GM21717 (cell line): ENCODE results near the gene ODF2.
A peak's percentile ranks its signal among the peaks of the same experiment; 100 is the strongest.
"Not testable (repeated sequence)": the region's sequence is repeated elsewhere in the genome, so short reads cannot be mapped to it uniquely, and the experiment has no call there.

Experiments used
- ATAC-seq: cut with Tn5 transposase; IDR thresholded peaks from one replicate; pipeline ENCODE4 v1.9.1; 2021; ENCODE audit warnings: mild to moderate bottlenecking, moderate library complexity; ENCODE audit not compliant: unreplicated experiment

The ODF2 gene

GRCh38 chr9:128455849-128456612 is at the start of gene ODF2:
Gene ODF2 (plus strand): TSS chr9:128456006. CDS start chr9:128456092, 86 bp downstream.
- ATAC-seq: peak; percentile 85

- ATAC-seq: no peak
Observed at GRCh38 chr9:128406848-128407391, 48.9 kb upstream of the ODF2 start.

- ATAC-seq: no peak
Observed at GRCh38 chr9:128408963-128409431, 46.8 kb upstream of the ODF2 start.

GRCh38 chr9:128409450-128409849 is 46.4 kb upstream of the ODF2 start:
- ATAC-seq: no peak

- ATAC-seq: no peak
Observed at GRCh38 chr9:128409978-128410377, 45.8 kb upstream of the ODF2 start.

GRCh38 chr9:128411364-128412119 is 44.3 kb upstream of the ODF2 start:
- no peak for ATAC-seq

GRCh38 chr9:128412120-128412790 is 43.6 kb upstream of the ODF2 start:
- ATAC-seq: no peak

GRCh38 chr9:128413728-128414127 is 42.1 kb upstream of the ODF2 start:
- not testable (repeated sequence) for ATAC-seq

- ATAC-seq: no peak
Observed at GRCh38 chr9:128414461-128414860, 41.3 kb upstream of the ODF2 start.

- no peak for ATAC-seq
Observed at GRCh38 chr9:128415281-128415680, 40.5 kb upstream of the ODF2 start.

- no peak for ATAC-seq
Observed at GRCh38 chr9:128416014-128416413, 39.8 kb upstream of the ODF2 start.

GRCh38 chr9:128416432-128417019 is 39.3 kb upstream of the ODF2 start:
- no peak for ATAC-seq

GRCh38 chr9:128419061-128419925 is 36.5 kb upstream of the ODF2 start:
- ATAC-seq: no peak

- peak; percentile 74 for ATAC-seq
Observed at GRCh38 chr9:128420060-128420650, 35.7 kb upstream of the ODF2 start.

- ATAC-seq: peak; percentile 53
Observed at GRCh38 chr9:128420651-128421481, 34.9 kb upstream of the ODF2 start, which contains the start of gene CERCAM. Gene CERCAM (plus strand): TSS chr9:128420857. CDS start chr9:128420878, 21 bp downstream.

- no peak for ATAC-seq
Observed at GRCh38 chr9:128421482-128421996, 34.3 kb upstream of the ODF2 start.

GRCh38 chr9:128422022-128422782 is 33.6 kb upstream of the ODF2 start:
- ATAC-seq: not testable (repeated sequence)

- no peak for ATAC-seq
Observed at GRCh38 chr9:128422783-128423150, 33.0 kb upstream of the ODF2 start.
